Mesothelial cell of epicardium (in vitro differentiated cells): ENCODE measurements around the gene DAGLB. TPM values are rescaled to one million over a fixed set of nuclear protein-coding genes. Genes with fewer than 3 reads are reported as not detected.

Experiments
- DNase-seq, 2 experiments: peaks; one replicate each; pipeline ENCODE4 v3.0.0; 2021; ENCODE audit warnings: low spot score in 2 of 2; ENCODE audit not compliant: unreplicated experiment in 2 of 2
- H3K27ac Mint-ChIP-seq: 2 replicates; pipeline ENCODE4 v1.8.0; 2021; ENCODE audit warnings: mixed read lengths
- H3K27me3 Mint-ChIP-seq: 2 replicates; pipeline ENCODE4 v1.8.0; 2021; ENCODE audit warnings: low read depth, mixed read lengths
- H3K36me3 Mint-ChIP-seq: 2 replicates; pipeline ENCODE4 v1.8.0; 2021; ENCODE audit warnings: mixed read lengths
- H3K4me1 Mint-ChIP-seq: 2 replicates; pipeline ENCODE4 v1.8.0; 2021; ENCODE audit warnings: mixed read lengths
- H3K4me3 Mint-ChIP-seq: 2 replicates; pipeline ENCODE4 v1.8.0; 2021; ENCODE audit warnings: mild to moderate bottlenecking, moderate library complexity, mixed read lengths
- H3K9me3 Mint-ChIP-seq: 2 replicates; pipeline ENCODE4 v1.8.0; 2021; ENCODE audit warnings: mixed read lengths
- total RNA-seq: library from RNA; stranded (reverse); gene quantifications from 3 replicates; pipeline ENCODE4 v1.2.1, GENCODE V29; 2021
- TF ChIP-seq, protein P1 (sequence below): fragments of 200-600 bp; sonication (generic); IDR thresholded peaks from one replicate; pipeline ENCODE4 v1.5.0; 2021; ENCODE audit warnings: antibody characterized with exemption; ENCODE audit not compliant: unreplicated experiment

DAGLB gene
- total RNA-seq, 1 donor from 2014 or later: 24.1 TPM

- H3K27ac Mint-ChIP-seq: no peak overlapping the region
- H3K4me3 Mint-ChIP-seq: no peak overlapping the region
- DNase-seq: no peak
- peaks cover 59% of the 10 kb centered on the region for H3K36me3 Mint-ChIP-seq
- H3K4me1 Mint-ChIP-seq: no peaks in the 10 kb centered on the region
- no peaks in the 10 kb centered on the region for H3K27me3 Mint-ChIP-seq
- H3K9me3 Mint-ChIP-seq: no peaks in the 10 kb centered on the region
- TF ChIP-seq, protein P1, sequence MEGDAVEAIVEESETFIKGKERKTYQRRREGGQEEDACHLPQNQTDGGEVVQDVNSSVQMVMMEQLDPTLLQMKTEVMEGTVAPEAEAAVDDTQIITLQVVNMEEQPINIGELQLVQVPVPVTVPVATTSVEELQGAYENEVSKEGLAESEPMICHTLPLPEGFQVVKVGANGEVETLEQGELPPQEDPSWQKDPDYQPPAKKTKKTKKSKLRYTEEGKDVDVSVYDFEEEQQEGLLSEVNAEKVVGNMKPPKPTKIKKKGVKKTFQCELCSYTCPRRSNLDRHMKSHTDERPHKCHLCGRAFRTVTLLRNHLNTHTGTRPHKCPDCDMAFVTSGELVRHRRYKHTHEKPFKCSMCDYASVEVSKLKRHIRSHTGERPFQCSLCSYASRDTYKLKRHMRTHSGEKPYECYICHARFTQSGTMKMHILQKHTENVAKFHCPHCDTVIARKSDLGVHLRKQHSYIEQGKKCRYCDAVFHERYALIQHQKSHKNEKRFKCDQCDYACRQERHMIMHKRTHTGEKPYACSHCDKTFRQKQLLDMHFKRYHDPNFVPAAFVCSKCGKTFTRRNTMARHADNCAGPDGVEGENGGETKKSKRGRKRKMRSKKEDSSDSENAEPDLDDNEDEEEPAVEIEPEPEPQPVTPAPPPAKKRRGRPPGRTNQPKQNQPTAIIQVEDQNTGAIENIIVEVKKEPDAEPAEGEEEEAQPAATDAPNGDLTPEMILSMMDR: no peak
Measured at GRCh38 chr7:6413637-6414036, 34.1 kb downstream of the DAGLB start.

- Mint-ChIP-seq H3K9me3 (no peaks in the 10 kb centered on the region), H3K36me3 (peaks cover 62% of the 10 kb centered on the region), H3K27me3 (no peaks in the 10 kb centered on the region), H3K4me1 (no peaks in the 10 kb centered on the region), H3K27ac (no peak overlapping the region), H3K4me3 (no peak overlapping the region)
- TF ChIP-seq, protein P1: no peak
- DNase-seq: no peak
Measured at GRCh38 chr7:6409944-6410693, 37.6 kb downstream of the DAGLB start.

GRCh38 chr7:6409091-6409490 lies 38.7 kb downstream of the DAGLB start:
- no peaks in the 10 kb centered on the region for H3K9me3 Mint-ChIP-seq
- no peaks in the 10 kb centered on the region for H3K4me1 Mint-ChIP-seq
- peak overlapping the region; percentile 67 for H3K27ac Mint-ChIP-seq
- DNase-seq: no peak
- H3K4me3 Mint-ChIP-seq: no peak overlapping the region
- peaks cover 63% of the 10 kb centered on the region for H3K36me3 Mint-ChIP-seq
- no peaks in the 10 kb centered on the region for H3K27me3 Mint-ChIP-seq
- TF ChIP-seq, protein P1: no peak

GRCh38 chr7:6407434-6407833 lies 40.3 kb downstream of the DAGLB start:
- no peaks in the 10 kb centered on the region for H3K27me3 Mint-ChIP-seq
- no peak overlapping the region for H3K4me3 Mint-ChIP-seq
- DNase-seq: no peak
- peaks cover 3% of the 10 kb centered on the region for H3K4me1 Mint-ChIP-seq
- peaks cover 63% of the 10 kb centered on the region for H3K36me3 Mint-ChIP-seq
- peak overlapping the region; percentile 47 for H3K27ac Mint-ChIP-seq
- TF ChIP-seq, protein P1: no peak
- no peaks in the 10 kb centered on the region for H3K9me3 Mint-ChIP-seq

DNA sequence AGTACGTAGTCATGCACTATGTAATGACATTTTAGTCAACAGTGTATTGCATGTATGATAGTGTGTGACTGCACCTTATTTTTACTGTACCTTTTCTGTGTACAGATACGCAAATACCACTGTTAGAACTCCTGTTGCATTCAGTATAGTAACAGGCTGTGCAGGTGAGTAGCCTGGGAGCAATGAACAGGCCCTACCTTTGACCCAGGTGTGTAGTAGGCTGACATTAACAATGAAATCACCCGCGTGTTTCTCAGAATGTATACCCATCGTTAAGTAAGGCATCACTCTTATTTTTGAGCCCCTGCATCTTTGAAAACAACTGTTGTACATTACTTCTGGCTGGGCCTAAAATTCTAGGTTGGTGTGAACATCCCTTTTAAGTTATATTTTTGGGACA lies 41.6 kb downstream of the DAGLB start:
- Mint-ChIP-seq H3K4me1 (peaks cover 3% of the 10 kb centered on the region), H3K27ac (no peak overlapping the region), H3K36me3 (peaks cover 63% of the 10 kb centered on the region), H3K4me3 (no peak overlapping the region), H3K9me3 (no peaks in the 10 kb centered on the region), H3K27me3 (no peaks in the 10 kb centered on the region)
- TF ChIP-seq, protein P1: no peak
- no peak for DNase-seq
